Mesendoderm (in vitro differentiated cells): ENCODE data around the gene SSMEM1.

Source experiments
- DNase-seq: peaks from one replicate; pipeline ENCODE4 v3.0.0; 2013
- H2AK5ac ChIP-seq: 2 replicates; pipeline ENCODE4 v1.6.1; 2013; ENCODE audit warnings: low read length, inconsistent platforms
- H2BK120ac ChIP-seq: 2 replicates; pipeline ENCODE4 v1.6.1; 2013; ENCODE audit warnings: low read depth, mild to moderate bottlenecking, low read length, moderate library complexity, mixed read lengths
- H2BK15ac ChIP-seq: replicated peaks from 2 replicates; pipeline ENCODE4 v1.6.1; 2013; ENCODE audit warnings: low read depth, mild to moderate bottlenecking, moderate library complexity
- H2BK5ac ChIP-seq: 2 replicates; pipeline ENCODE4 v1.6.1; 2013; ENCODE audit warnings: low read length, inconsistent platforms
- H3K18ac ChIP-seq: 2 replicates; pipeline ENCODE4 v1.6.1; 2013; ENCODE audit warnings: mild to moderate bottlenecking, low read length, mixed read lengths
- H3K23ac ChIP-seq: one replicate; pipeline ENCODE4 v1.6.1; 2013; ENCODE audit warnings: low read length
- H3K27ac ChIP-seq: 2 replicates; pipeline ENCODE4 v1.5.1; 2013; ENCODE audit warnings: low read depth, mild to moderate bottlenecking, inconsistent platforms, low read length, moderate library complexity
- H3K27me3 ChIP-seq: 2 replicates; pipeline ENCODE4 v1.6.1; 2013; ENCODE audit warnings: low read length, control low read depth, mild to moderate bottlenecking, inconsistent platforms; ENCODE audit not compliant: insufficient read depth, poor library complexity
- H3K36me3 ChIP-seq: 2 replicates; pipeline ENCODE4 v1.6.1; 2013; ENCODE audit warnings: low read length, inconsistent platforms; ENCODE audit not compliant: control insufficient read depth, insufficient read depth
- H3K4ac ChIP-seq: one replicate; pipeline ENCODE4 v1.6.1; 2013; ENCODE audit warnings: low read depth, mild to moderate bottlenecking, low read length, moderate library complexity
- H3K4me1 ChIP-seq: 2 replicates; pipeline ENCODE4 v1.6.1; 2013; ENCODE audit warnings: low read depth, low read length, inconsistent platforms; ENCODE audit not compliant: control insufficient read depth
- H3K4me2 ChIP-seq: 2 replicates; pipeline ENCODE4 v1.6.1; 2013; ENCODE audit warnings: low read length
- H3K4me3 ChIP-seq: 2 replicates; pipeline ENCODE4 v1.5.1; 2013; ENCODE audit warnings: mild to moderate bottlenecking, low read length
- H3K56ac ChIP-seq: one replicate; pipeline ENCODE4 v1.6.1; 2013; ENCODE audit warnings: low read length
- H3K79me1 ChIP-seq: 2 replicates; pipeline ENCODE4 v1.6.1; 2013; ENCODE audit warnings: low read length, inconsistent platforms
- H3K79me2 ChIP-seq: 2 replicates; pipeline ENCODE4 v1.6.1; 2013; ENCODE audit warnings: mild to moderate bottlenecking, low read length; ENCODE audit not compliant: control insufficient read depth, insufficient read depth
- H3K9ac ChIP-seq: 2 replicates; pipeline ENCODE4 v1.6.1; 2013; ENCODE audit warnings: low read length, inconsistent platforms
- H4K5ac ChIP-seq: one replicate; pipeline ENCODE4 v1.6.1; 2013; ENCODE audit warnings: low read length
- H4K8ac ChIP-seq: one replicate; pipeline ENCODE4 v1.6.1; 2013; ENCODE audit warnings: low read depth, mild to moderate bottlenecking, control low read depth, low read length, moderate library complexity
- WGBS: extraction: QIAGEN DNeasy Blood & Tissue Kit; methylation state at CpG from one replicate; pipeline ENCODE4 v1.1.7; 2013; ENCODE audit warnings: low lambda C conversion rate, missing lambda C conversion rate; ENCODE audit not compliant: insufficient coverage; ENCODE audit errors: extremely low coverage; 5-methylcytosine and 5-hydroxymethylcytosine counted together

SSMEM1 gene

GRCh38 chr7:130189343-130189742, 18.3 kb upstream of the SSMEM1 start:
- H3K56ac ChIP-seq: no peak overlapping the region
- H3K4ac ChIP-seq: no peak overlapping the region
- no peak overlapping the region for H3K9ac ChIP-seq
- H2BK5ac ChIP-seq: no peak overlapping the region
- H2AK5ac ChIP-seq: no peak overlapping the region
- H3K4me2 ChIP-seq: no peak overlapping the region
- H3K36me3 ChIP-seq: no peaks in the 10 kb centered on the region
- H3K4me3 ChIP-seq: no peak overlapping the region
- no peak for DNase-seq
- H3K18ac ChIP-seq: no peak overlapping the region
- no peak overlapping the region for H4K8ac ChIP-seq
- H2BK120ac ChIP-seq: no peak overlapping the region
- no peak overlapping the region for H3K23ac ChIP-seq
- no peak overlapping the region for H2BK15ac ChIP-seq
- H3K79me2 ChIP-seq: no peaks in the 10 kb centered on the region
- no peaks in the 10 kb centered on the region for H3K4me1 ChIP-seq
- no peaks in the 10 kb centered on the region for H3K27me3 ChIP-seq
- H4K5ac ChIP-seq: no peak overlapping the region
- H3K79me1 ChIP-seq: peaks cover 1% of the 10 kb centered on the region
- no CpG with 5 or more reads among the region's 5 CpGs for WGBS
- no peak overlapping the region for H3K27ac ChIP-seq

- DNase-seq: no peak
- no peak overlapping the region for H3K23ac ChIP-seq
- no peaks in the 10 kb centered on the region for H3K4me1 ChIP-seq
- H3K4me2 ChIP-seq: no peak overlapping the region
- H3K79me2 ChIP-seq: no peaks in the 10 kb centered on the region
- H3K36me3 ChIP-seq: no peaks in the 10 kb centered on the region
- WGBS: no CpG with 5 or more reads among the region's 7 CpGs
- no peak overlapping the region for H3K4ac ChIP-seq
- no peak overlapping the region for H2BK120ac ChIP-seq
- no peak overlapping the region for H4K5ac ChIP-seq
- H2BK15ac ChIP-seq: no peak overlapping the region
- H2AK5ac ChIP-seq: no peak overlapping the region
- no peak overlapping the region for H3K9ac ChIP-seq
- H3K56ac ChIP-seq: no peak overlapping the region
- peaks cover 1% of the 10 kb centered on the region for H3K79me1 ChIP-seq
- H3K18ac ChIP-seq: no peak overlapping the region
- H3K4me3 ChIP-seq: no peak overlapping the region
- H4K8ac ChIP-seq: no peak overlapping the region
- H3K27ac ChIP-seq: no peak overlapping the region
- H2BK5ac ChIP-seq: no peak overlapping the region
- H3K27me3 ChIP-seq: no peaks in the 10 kb centered on the region
Measured at GRCh38 chr7:130191791-130192190, 15.9 kb upstream of the SSMEM1 start.

GRCh38 chr7:130195396-130195795, 12.3 kb upstream of the SSMEM1 start:
- H3K9ac ChIP-seq: no peak overlapping the region
- no peaks in the 10 kb centered on the region for H3K36me3 ChIP-seq
- no peak overlapping the region for H3K23ac ChIP-seq

GRCh38 chr7:130196476-130196875, 11.2 kb upstream of the SSMEM1 start:
- Histone ChIP-seq H4K8ac (no peak overlapping the region), H3K36me3 (no peaks in the 10 kb centered on the region), H2AK5ac (no peak overlapping the region), H3K18ac (no peak overlapping the region), H3K27ac (no peak overlapping the region), H2BK120ac (no peak overlapping the region), H3K4ac (no peak overlapping the region), H3K23ac (no peak overlapping the region), H3K56ac (no peak overlapping the region), H2BK15ac (no peak overlapping the region), H3K79me2 (no peaks in the 10 kb centered on the region), H3K4me2 (no peak overlapping the region), H4K5ac (no peak overlapping the region), H3K9ac (no peak overlapping the region), H3K4me3 (no peak overlapping the region), H2BK5ac (no peak overlapping the region), H3K27me3 (no peaks in the 10 kb centered on the region), H3K79me1 (no peaks in the 10 kb centered on the region), H3K4me1 (no peaks in the 10 kb centered on the region)
- no CpG with 5 or more reads among the region's 2 CpGs for WGBS
- no peak for DNase-seq

More at GRCh38 chr7:130195396-130195795, 12.3 kb upstream of the SSMEM1 start:
- DNase-seq: no peak
- H3K4me1 ChIP-seq: no peaks in the 10 kb centered on the region
- no peak overlapping the region for H3K4me2 ChIP-seq
- H4K8ac ChIP-seq: no peak overlapping the region
- H3K4me3 ChIP-seq: no peak overlapping the region
- no peak overlapping the region for H4K5ac ChIP-seq
- no CpG with 5 or more reads among the region's 2 CpGs for WGBS
- no peak overlapping the region for H3K18ac ChIP-seq
- no peaks in the 10 kb centered on the region for H3K27me3 ChIP-seq
- H2BK15ac ChIP-seq: no peak overlapping the region
- H2BK120ac ChIP-seq: no peak overlapping the region
- H3K56ac ChIP-seq: no peak overlapping the region
- no peaks in the 10 kb centered on the region for H3K79me1 ChIP-seq
- no peak overlapping the region for H3K4ac ChIP-seq
- no peaks in the 10 kb centered on the region for H3K79me2 ChIP-seq
- no peak overlapping the region for H2BK5ac ChIP-seq
- H3K27ac ChIP-seq: no peak overlapping the region
- H2AK5ac ChIP-seq: no peak overlapping the region

- no peak overlapping the region for H2AK5ac ChIP-seq
- no peak overlapping the region for H3K18ac ChIP-seq
- no peak for DNase-seq
- H3K79me2 ChIP-seq: no peaks in the 10 kb centered on the region
- H3K23ac ChIP-seq: no peak overlapping the region
- H3K56ac ChIP-seq: no peak overlapping the region
- H2BK5ac ChIP-seq: no peak overlapping the region
- H2BK15ac ChIP-seq: no peak overlapping the region
- no peak overlapping the region for H4K8ac ChIP-seq
- H3K36me3 ChIP-seq: no peaks in the 10 kb centered on the region
- no peak overlapping the region for H3K4ac ChIP-seq
- no peaks in the 10 kb centered on the region for H3K4me1 ChIP-seq
- H3K27ac ChIP-seq: no peak overlapping the region
- H3K4me3 ChIP-seq: no peak overlapping the region
- H4K5ac ChIP-seq: no peak overlapping the region
- no peak overlapping the region for H3K4me2 ChIP-seq
- no CpG with 5 or more reads among the region's 2 CpGs for WGBS
- H3K27me3 ChIP-seq: no peaks in the 10 kb centered on the region
- no peak overlapping the region for H3K9ac ChIP-seq
- no peak overlapping the region for H2BK120ac ChIP-seq
- no peaks in the 10 kb centered on the region for H3K79me1 ChIP-seq
Measured at GRCh38 chr7:130197094-130197493, 10.6 kb upstream of the SSMEM1 start.

GRCh38 chr7:130201796-130202195, 5.9 kb upstream of the SSMEM1 start:
- Histone ChIP-seq H3K4me1 (no peaks in the 10 kb centered on the region), H3K9ac (no peak overlapping the region), H2BK5ac (no peak overlapping the region), H2AK5ac (no peak overlapping the region), H3K4me2 (no peak overlapping the region), H2BK15ac (no peak overlapping the region), H3K56ac (no peak overlapping the region), H4K8ac (no peak overlapping the region), H3K36me3 (no peaks in the 10 kb centered on the region), H3K18ac (no peak overlapping the region), H4K5ac (no peak overlapping the region), H3K27ac (no peak overlapping the region), H3K23ac (no peak overlapping the region), H3K79me2 (peaks cover 2% of the 10 kb centered on the region), H3K4me3 (no peak overlapping the region), H2BK120ac (no peak overlapping the region), H3K79me1 (no peaks in the 10 kb centered on the region), H3K27me3 (no peaks in the 10 kb centered on the region), H3K4ac (no peak overlapping the region)
- no peak for DNase-seq
- WGBS: no CpG with 5 or more reads among the region's 7 CpGs
